Measurements from ENCODE around the gene PRKCA.

GRCh38 chr17:66692421-66692690 lies 389.9 kb downstream of the PRKCA start:
- no peak for TF ChIP-seq EZH2phosphoT487 (IDR thresholded peaks at IDR 0.05; ENCODE audit: unreplicated experiment)
- TF ChIP-seq CTCF (conservative IDR thresholded peaks at IDR 0.05; ENCODE audit: low read depth in 2 of 2): no peak
- no peak for TF ChIP-seq REST (IDR thresholded peaks at IDR 0.05; ENCODE audit: unreplicated experiment)
- no peak for TF ChIP-seq EZH2 (IDR thresholded peaks at IDR 0.05; ENCODE audit: low read depth, unreplicated experiment)
- no peak for TF ChIP-seq POLR2AphosphoS5 (IDR thresholded peaks at IDR 0.05; ENCODE audit: low read depth)
- no peak for TF ChIP-seq CREB1 (CRISPR knock-in tag; IDR thresholded peaks at IDR 0.05; ENCODE audit: low read depth)
- TF ChIP-seq ETS1 (IDR thresholded peaks at IDR 0.05): no peak
- TF ChIP-seq STAT1 (IDR thresholded peaks at IDR 0.05; ENCODE audit: unreplicated experiment): no peak
- no peak for TF ChIP-seq JUNB (IDR thresholded peaks at IDR 0.05; ENCODE audit: unreplicated experiment)
- no peak for TF ChIP-seq ZNF114 (CRISPR knock-in tag; IDR thresholded peaks at IDR 0.05)
- TF ChIP-seq ZNF462 (CRISPR knock-in tag; IDR thresholded peaks at IDR 0.05): no peak
- no peak for TF ChIP-seq NANOG (IDR thresholded peaks at IDR 0.05; ENCODE audit: borderline replicate concordance)
- no peak for TF ChIP-seq ZNF331 (CRISPR knock-in tag; IDR thresholded peaks at IDR 0.05; ENCODE audit: low read depth)
